WTC11 (cell line): Measurements from ENCODE around the gene HRH1.

Experiments used
- CBFB ChIP-seq: sonication (generic); formaldehyde crosslinking; IDR thresholded peaks from 2 replicates; pipeline ENCODE4 v1.8.1; 2022; ENCODE audit warnings: mild to moderate bottlenecking, low read depth, missing genetic modification reagents
- CREB1 ChIP-seq: sonication (generic); formaldehyde crosslinking; IDR thresholded peaks from 2 replicates; pipeline ENCODE4 v1.8.0; 2023; ENCODE audit warnings: mild to moderate bottlenecking, missing genetic modification reagents
- GABPB1 ChIP-seq: sonication (generic); formaldehyde crosslinking; IDR thresholded peaks from 2 replicates; pipeline ENCODE4 v1.8.1; 2023; ENCODE audit warnings: mild to moderate bottlenecking, missing genetic modification reagents
- PRDM15 ChIP-seq: sonication (generic); formaldehyde crosslinking; IDR thresholded peaks from 2 replicates; pipeline ENCODE4 v1.8.0; 2022; ENCODE audit warnings: missing genetic modification reagents
- ZNF232 ChIP-seq: sonication (generic); formaldehyde crosslinking; IDR thresholded peaks from 2 replicates; pipeline ENCODE4 v1.8.0; 2022; ENCODE audit warnings: mild to moderate bottlenecking, missing genetic modification reagents
- ZNF281 ChIP-seq: sonication (generic); formaldehyde crosslinking; IDR thresholded peaks from 2 replicates; pipeline ENCODE4 v1.8.0; 2023; ENCODE audit warnings: mild to moderate bottlenecking, missing genetic modification reagents
- ZNF423 ChIP-seq: fragments of 250-450 bp; sonication (Bioruptor Pico); IDR thresholded peaks from 2 replicates; pipeline ENCODE4 v2.1.2; 2022; ENCODE audit warnings: mild to moderate bottlenecking, moderate library complexity
- ZNF512 ChIP-seq: sonication (generic); formaldehyde crosslinking; IDR thresholded peaks from 2 replicates; pipeline ENCODE4 v1.8.1; 2022; ENCODE audit warnings: missing genetic modification reagents, borderline replicate concordance
- TF ChIP-seq, protein P1 (sequence below): sonication (generic); formaldehyde crosslinking; IDR thresholded peaks from 2 replicates; pipeline ENCODE4 v1.8.0; 2022; ENCODE audit warnings: mild to moderate bottlenecking, missing genetic modification reagents
- TF ChIP-seq, protein P2 (sequence below): fragments of 200-600 bp; IDR thresholded peaks from 2 replicates; pipeline ENCODE4 v1.8.0; 2022; ENCODE audit warnings: antibody characterized with exemption
- TF ChIP-seq, protein P3 (sequence below): sonication (generic); formaldehyde crosslinking; IDR thresholded peaks from 2 replicates; pipeline ENCODE4 v1.8.1; 2023; ENCODE audit warnings: mild to moderate bottlenecking, missing genetic modification reagents
- TF ChIP-seq, protein P4 (sequence below): sonication (generic); formaldehyde crosslinking; conservative IDR thresholded peaks from 2 replicates; pipeline ENCODE4 v1.8.1; 2023; ENCODE audit warnings: mild to moderate bottlenecking, low read depth, missing genetic modification reagents, moderate library complexity
- TF ChIP-seq, protein P5 (sequence below): sonication (generic); formaldehyde crosslinking; IDR thresholded peaks from 2 replicates; pipeline ENCODE4 v1.8.1; 2023; ENCODE audit warnings: mild to moderate bottlenecking, missing genetic modification reagents, moderate library complexity

- TF ChIP-seq, protein P1, sequence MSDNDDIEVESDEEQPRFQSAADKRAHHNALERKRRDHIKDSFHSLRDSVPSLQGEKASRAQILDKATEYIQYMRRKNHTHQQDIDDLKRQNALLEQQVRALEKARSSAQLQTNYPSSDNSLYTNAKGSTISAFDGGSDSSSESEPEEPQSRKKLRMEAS = no peak
- TF ChIP-seq, protein P2, sequence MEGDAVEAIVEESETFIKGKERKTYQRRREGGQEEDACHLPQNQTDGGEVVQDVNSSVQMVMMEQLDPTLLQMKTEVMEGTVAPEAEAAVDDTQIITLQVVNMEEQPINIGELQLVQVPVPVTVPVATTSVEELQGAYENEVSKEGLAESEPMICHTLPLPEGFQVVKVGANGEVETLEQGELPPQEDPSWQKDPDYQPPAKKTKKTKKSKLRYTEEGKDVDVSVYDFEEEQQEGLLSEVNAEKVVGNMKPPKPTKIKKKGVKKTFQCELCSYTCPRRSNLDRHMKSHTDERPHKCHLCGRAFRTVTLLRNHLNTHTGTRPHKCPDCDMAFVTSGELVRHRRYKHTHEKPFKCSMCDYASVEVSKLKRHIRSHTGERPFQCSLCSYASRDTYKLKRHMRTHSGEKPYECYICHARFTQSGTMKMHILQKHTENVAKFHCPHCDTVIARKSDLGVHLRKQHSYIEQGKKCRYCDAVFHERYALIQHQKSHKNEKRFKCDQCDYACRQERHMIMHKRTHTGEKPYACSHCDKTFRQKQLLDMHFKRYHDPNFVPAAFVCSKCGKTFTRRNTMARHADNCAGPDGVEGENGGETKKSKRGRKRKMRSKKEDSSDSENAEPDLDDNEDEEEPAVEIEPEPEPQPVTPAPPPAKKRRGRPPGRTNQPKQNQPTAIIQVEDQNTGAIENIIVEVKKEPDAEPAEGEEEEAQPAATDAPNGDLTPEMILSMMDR = no peak
- TF ChIP-seq, protein P3, sequence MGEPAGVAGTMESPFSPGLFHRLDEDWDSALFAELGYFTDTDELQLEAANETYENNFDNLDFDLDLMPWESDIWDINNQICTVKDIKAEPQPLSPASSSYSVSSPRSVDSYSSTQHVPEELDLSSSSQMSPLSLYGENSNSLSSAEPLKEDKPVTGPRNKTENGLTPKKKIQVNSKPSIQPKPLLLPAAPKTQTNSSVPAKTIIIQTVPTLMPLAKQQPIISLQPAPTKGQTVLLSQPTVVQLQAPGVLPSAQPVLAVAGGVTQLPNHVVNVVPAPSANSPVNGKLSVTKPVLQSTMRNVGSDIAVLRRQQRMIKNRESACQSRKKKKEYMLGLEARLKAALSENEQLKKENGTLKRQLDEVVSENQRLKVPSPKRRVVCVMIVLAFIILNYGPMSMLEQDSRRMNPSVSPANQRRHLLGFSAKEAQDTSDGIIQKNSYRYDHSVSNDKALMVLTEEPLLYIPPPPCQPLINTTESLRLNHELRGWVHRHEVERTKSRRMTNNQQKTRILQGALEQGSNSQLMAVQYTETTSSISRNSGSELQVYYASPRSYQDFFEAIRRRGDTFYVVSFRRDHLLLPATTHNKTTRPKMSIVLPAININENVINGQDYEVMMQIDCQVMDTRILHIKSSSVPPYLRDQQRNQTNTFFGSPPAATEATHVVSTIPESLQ = no peak
- TF ChIP-seq ZNF281 (CRISPR knock-in tag) = no peak
- TF ChIP-seq CREB1 (CRISPR knock-in tag) = no peak
- TF ChIP-seq, protein P4, sequence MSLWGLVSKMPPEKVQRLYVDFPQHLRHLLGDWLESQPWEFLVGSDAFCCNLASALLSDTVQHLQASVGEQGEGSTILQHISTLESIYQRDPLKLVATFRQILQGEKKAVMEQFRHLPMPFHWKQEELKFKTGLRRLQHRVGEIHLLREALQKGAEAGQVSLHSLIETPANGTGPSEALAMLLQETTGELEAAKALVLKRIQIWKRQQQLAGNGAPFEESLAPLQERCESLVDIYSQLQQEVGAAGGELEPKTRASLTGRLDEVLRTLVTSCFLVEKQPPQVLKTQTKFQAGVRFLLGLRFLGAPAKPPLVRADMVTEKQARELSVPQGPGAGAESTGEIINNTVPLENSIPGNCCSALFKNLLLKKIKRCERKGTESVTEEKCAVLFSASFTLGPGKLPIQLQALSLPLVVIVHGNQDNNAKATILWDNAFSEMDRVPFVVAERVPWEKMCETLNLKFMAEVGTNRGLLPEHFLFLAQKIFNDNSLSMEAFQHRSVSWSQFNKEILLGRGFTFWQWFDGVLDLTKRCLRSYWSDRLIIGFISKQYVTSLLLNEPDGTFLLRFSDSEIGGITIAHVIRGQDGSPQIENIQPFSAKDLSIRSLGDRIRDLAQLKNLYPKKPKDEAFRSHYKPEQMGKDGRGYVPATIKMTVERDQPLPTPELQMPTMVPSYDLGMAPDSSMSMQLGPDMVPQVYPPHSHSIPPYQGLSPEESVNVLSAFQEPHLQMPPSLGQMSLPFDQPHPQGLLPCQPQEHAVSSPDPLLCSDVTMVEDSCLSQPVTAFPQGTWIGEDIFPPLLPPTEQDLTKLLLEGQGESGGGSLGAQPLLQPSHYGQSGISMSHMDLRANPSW = no peak
- TF ChIP-seq PRDM15 (CRISPR knock-in tag) = no peak
- TF ChIP-seq, protein P5, sequence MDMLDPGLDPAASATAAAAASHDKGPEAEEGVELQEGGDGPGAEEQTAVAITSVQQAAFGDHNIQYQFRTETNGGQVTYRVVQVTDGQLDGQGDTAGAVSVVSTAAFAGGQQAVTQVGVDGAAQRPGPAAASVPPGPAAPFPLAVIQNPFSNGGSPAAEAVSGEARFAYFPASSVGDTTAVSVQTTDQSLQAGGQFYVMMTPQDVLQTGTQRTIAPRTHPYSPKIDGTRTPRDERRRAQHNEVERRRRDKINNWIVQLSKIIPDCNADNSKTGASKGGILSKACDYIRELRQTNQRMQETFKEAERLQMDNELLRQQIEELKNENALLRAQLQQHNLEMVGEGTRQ (CRISPR knock-in tag) = no peak
- no peak for TF ChIP-seq ZNF423
- TF ChIP-seq ZNF232 = no peak
- no peak for TF ChIP-seq ZNF512 (CRISPR knock-in tag)
- TF ChIP-seq GABPB1 (CRISPR knock-in tag) = no peak
- TF ChIP-seq CBFB (CRISPR knock-in tag) = no peak
Measured at GRCh38 chr3:11150256-11150655, 4.0 kb upstream of the HRH1 start.
